Smooth muscle cell of the brain vasculature (primary cell): ENCODE results near the gene RGS7.
"Not testable (repeated sequence)": the region's sequence is repeated elsewhere in the genome, so short reads cannot be mapped to it uniquely, and the experiment has no call there.

Experiments used
- DNase-seq: peaks from one replicate; pipeline ENCODE4 v3.0.0-alpha.2; 2012; ENCODE audit warnings: low read depth, low spot score

RGS7 gene

GRCh38 chr1:241212628-241213027 lies 144.4 kb downstream of the RGS7 start:
- no peak for DNase-seq

DNA sequence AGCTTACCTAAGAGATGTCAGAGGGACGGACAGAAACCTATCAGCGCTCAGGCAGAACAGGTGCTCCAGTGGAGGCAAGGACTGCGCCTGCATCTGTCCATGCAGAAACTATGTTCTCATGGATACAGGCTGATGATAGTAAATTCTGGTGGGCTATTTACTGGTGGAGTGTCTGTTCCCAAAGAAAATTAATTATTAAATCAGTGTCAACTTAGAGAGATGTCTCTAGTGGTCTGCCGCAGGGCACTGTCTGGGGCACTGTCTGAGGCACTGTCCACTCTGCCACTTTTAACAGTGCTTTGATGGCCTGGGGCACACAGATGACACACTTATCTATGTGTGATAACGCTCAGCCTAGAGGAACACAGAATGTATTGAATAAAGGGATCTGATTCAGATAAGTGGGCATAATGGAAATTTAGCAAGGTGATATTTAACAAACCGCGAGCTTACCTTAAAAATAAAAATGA lies 148.1 kb downstream of the RGS7 start:
- no peak for DNase-seq

DNA sequence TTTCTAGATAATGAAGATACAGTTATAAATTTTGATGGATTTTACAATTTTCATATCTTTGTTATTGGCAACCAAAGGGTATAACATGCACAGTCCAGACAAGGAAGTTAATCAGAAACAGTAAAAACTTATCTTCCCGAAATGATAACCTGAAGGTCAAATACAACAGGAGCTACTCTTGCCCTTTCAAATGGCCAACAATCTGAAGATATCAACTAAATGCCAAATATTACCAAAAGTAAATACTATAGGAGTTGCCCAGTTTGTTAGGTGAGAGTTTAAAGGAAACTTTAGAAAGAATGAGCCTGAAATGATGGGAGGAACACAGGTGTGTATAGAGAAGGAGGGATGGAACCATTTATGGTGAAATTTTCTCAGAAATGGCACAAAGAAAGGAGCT lies 153.2 kb downstream of the RGS7 start:
- no peak for DNase-seq

- no peak for DNase-seq
Measured at GRCh38 chr1:241202401-241202800, 154.6 kb downstream of the RGS7 start.

- no peak for DNase-seq
Measured at GRCh38 chr1:241186716-241187115, 170.3 kb downstream of the RGS7 start.

DNA sequence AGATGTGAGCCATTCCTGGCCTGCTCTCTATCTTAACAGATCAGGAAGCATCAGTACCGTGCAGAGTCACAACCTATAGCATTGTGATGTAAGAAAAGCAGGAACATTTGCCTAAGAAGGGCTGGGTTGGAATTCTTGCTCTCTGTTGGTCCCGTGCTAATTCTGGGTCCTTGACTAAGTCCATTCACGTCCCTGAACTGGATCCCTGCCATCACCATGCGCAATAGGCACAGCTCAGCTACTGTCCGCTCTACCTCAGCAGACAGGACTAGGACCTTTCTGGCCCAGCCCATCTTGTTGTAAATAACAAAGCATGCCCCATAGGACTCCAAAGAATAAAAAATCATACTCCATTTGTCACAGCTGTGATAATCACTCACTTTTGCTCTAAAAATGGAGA lies 175.0 kb downstream of the RGS7 start:
- no peak for DNase-seq

GRCh38 chr1:241181471-241181870 lies 175.5 kb downstream of the RGS7 start:
- DNase-seq, result no peak

- DNase-seq, result no peak
Measured at GRCh38 chr1:241180569-241180968, 176.4 kb downstream of the RGS7 start.

- no peak for DNase-seq
Measured at GRCh38 chr1:241177660-241178059, 179.3 kb downstream of the RGS7 start.

DNA sequence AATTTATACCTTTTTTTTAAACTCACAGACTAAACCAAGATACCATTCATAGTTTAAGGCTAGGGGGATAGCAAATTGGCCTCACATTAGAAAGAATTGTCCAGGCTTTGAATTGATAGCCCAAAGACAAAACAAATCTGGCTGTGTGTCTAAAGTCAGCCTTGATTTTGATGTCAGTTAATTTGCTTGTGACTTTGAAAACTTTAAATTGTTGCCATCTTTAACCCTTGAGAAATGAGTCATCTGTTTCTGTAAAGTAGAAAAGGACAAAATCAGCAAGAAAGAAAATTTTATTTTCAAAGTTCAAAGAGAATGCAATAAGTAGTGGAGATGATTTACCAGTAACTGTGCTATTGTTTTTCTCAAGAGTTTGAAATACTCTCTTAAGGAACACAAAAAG lies 184.5 kb downstream of the RGS7 start:
- no peak for DNase-seq

- DNase-seq, result no peak
Measured at GRCh38 chr1:241171991-241172390, 185.0 kb downstream of the RGS7 start.

DNA sequence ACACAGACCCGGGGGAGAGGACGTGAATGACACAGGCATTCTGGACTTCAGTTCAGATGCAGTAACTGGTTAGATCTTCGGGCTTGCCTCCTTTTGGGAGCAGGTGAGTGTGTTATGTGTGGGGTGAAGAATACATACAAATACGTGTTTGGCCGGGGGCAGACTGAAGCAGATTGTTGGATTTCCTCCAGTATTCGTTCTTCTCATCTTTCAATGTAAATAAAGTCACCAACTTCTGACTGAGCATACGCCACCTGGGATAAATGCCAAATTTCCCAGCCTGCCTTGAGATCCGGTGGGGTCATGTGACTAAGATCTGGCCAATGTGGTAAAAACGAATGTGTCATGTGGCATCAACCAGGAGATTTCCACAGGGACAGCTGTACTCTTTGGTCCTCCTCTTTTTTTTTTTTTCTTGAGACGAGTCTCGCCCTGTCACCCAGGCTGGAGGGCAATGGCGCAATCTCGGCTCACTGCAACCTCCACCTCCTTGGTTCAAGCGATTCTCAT lies 189.8 kb downstream of the RGS7 start:
- no peak for DNase-seq

DNA sequence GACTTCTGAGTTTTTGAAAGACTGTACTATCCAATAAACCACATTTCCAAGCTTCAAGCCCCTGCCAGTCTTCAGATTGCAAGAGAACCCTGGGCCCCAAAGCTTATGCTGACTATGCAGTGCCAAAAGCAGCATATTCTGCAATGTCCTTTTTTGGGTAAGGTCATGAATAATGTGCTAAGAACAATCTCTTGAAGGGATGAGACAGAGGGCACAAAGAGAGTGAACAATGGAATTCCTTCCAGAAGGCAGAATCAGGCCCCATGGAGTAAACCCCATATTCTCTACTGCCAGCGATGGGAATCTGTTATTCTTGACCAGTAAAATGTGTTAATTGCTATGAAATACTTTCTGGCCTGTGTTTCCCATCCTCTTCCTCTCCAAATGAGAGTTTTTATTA lies 190.4 kb downstream of the RGS7 start:
- DNase-seq, result no peak

- not testable (repeated sequence) for DNase-seq
Measured at GRCh38 chr1:241165256-241165655, 191.7 kb downstream of the RGS7 start.

DNA sequence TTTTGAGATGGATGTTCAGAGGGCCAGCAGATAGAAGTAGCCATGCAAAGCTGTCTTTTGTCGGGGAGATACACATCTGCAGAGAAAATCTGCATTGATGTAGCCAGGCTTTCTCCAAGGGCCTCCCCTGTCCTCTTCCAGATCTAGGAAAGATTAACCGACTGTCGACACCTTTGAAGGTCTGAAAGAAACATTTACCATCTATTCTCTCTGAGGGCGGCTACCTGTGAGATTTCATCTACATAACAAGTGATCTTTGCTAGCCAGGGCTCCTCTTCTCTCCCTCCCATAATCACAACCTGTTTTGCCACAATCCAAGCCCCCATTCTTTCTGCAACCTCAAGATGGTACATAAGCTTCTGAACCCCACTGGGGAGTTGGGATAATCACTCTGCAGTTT lies 193.6 kb downstream of the RGS7 start:
- no peak for DNase-seq

DNA sequence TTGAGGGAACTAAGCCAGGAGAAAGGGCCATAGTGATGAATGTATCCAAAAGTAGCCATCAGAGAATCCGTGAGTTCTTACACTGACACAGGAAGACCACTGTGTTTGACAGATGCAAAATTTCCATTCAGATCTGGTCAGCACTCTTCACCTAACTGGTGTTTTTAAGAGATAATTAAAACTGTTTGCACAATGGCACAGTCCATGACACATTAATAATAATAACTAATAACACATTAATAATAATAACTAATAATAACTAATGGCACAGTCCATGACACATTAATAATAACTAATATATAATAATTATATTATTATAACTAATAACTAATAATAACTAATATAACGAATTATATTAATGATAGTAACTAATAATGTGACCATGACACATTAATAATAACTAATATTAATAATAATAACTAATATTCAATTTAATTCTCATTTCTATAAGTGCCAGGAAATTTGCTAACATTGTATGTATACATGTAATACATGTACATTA lies 195.8 kb downstream of the RGS7 start:
- no peak for DNase-seq

DNA sequence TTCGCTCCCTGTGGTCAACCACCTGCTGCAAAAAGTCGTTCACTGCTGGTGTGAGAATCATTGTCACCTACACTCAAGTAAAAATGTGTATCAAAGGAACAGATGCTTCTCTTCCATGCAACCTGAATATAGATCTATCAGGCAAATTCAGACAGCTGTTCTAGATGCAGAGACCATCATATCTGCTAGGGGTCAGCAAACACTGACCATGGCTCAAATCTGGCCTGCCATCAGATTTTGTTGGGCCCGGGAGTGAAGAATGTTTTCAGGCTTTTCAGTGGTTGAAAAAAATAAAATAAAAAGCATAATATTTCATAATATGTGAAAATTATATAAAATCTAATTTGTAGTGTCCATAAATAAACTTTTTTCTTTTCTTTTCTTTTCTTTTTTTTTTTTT lies 199.6 kb downstream of the RGS7 start:
- DNase-seq, result no peak

- DNase-seq, result no peak
Measured at GRCh38 chr1:241156231-241156965, 200.6 kb downstream of the RGS7 start.

DNA sequence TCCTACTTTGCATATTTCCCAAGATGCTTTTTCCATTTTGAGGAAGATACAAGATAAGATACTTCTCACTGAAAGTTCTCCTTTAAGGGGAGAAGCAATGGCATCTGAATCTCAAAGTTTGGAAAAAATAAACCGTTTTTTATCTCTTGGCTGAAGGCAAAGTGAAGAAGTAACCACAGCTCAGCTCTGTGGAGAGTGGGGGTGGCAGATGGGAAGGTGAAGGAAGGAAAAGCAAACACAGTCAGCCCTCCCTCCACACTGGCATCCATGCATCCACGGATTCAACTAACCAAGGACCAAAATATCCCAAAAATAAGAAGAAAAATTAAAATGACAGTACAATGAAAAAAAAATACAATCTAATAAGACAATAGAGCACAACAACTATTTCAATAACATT lies 211.1 kb downstream of the RGS7 start:
- DNase-seq, result no peak

DNA sequence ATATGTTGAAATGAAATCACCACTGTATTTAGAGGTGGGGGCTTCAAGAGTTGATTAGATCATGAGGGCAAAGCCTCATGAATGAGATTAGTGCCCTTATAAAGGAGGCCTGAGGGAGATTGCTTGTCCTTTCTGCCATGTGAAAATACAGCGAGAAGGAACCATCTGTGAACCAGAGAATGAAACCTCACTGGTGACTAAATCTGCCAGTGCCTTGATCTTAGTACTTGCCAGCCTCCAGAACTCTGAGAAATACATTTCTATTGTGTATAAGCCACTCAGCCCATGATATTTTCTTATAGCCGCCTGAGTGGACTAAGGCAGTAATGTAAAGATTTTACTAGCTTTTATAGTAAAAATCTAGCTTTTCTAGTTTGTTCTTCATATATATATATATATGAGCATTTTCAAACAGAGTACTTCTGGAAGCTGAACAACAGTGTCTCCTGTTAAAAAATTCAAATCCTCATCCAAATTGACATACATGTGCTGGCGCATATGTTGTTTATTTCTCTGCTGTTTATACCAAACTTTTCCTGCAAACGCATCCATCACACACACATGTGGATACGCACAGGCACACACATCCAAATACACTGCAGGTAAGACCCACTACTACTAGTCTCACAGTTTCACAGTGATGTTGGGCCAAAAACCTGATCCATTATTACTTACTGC lies 213.1 kb downstream of the RGS7 start:
- DNase-seq, result no peak

- DNase-seq, result no peak
Measured at GRCh38 chr1:241142493-241142892, 214.5 kb downstream of the RGS7 start.

DNA sequence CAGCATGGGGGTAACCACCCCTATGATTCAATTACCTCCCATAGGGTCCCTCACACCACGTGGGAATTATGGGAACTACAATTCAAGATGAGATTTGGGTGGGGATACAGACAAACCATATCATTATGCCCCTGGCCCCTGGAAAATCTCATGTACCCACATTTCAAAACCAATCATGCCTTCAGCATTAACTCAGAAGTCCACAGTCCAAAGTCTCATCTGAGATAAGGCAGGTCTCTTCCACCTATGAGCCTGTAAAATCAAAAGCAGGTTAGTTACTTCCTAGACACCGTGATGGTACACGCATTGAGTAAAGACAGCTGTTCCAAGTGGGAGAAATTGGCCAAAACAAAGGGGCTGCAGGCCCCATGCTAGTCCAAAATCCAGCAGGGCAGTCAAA lies 215.4 kb downstream of the RGS7 start:
- DNase-seq, result not testable (repeated sequence)

DNA sequence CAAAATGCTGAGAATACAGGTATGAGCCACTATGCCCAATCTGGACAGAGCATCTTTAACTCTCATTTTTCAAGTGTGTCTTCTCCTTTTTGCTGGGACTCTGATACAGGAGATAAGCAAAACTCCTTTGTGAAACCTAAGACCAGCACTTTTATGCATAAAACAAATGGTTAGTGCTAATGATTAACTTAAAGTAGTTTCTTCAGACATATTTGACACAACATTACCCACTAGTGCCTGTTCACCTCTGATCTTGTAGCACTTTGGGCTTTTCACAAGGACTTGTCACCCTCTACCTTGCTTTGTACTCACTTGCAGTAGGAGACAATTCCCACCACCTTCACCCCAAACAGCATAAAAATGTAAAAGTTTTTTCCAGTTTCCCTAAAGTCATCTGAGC lies 216.3 kb downstream of the RGS7 start:
- DNase-seq, result no peak
